Nephron (organoid): ENCODE data around the gene SHISA6.
A peak's percentile ranks its signal among the peaks of the same experiment; 100 is the strongest.
"Not testable (repeated sequence)": the region's sequence is repeated elsewhere in the genome, so short reads cannot be mapped to it uniquely, and the experiment has no call there.

Experiments used
- H3K27ac Mint-ChIP-seq, 3 experiments: 2 replicates each; pipeline ENCODE4 v1.8.0; 2020; ENCODE audit warnings: mixed read lengths in 3 of 3, mild to moderate bottlenecking in 2 of 3, moderate library complexity in 1 of 3
- H3K27me3 Mint-ChIP-seq: 2 replicates; pipeline ENCODE4 v1.8.0; 2021; ENCODE audit warnings: low read depth, mild to moderate bottlenecking, moderate library complexity, mixed read lengths
- H3K36me3 Mint-ChIP-seq: 2 replicates; pipeline ENCODE4 v1.8.0; 2020; ENCODE audit warnings: low read depth, mixed read lengths
- H3K4me1 Mint-ChIP-seq: 2 replicates; pipeline ENCODE4 v1.8.0; 2020; ENCODE audit warnings: mixed read lengths
- H3K4me3 Mint-ChIP-seq, 3 experiments: 2 replicates each; pipeline ENCODE4 v1.8.0; 2020; ENCODE audit warnings: mild to moderate bottlenecking in 3 of 3, mixed read lengths in 3 of 3, moderate library complexity in 2 of 3
- H3K9me3 Mint-ChIP-seq: 2 replicates; pipeline ENCODE4 v1.8.0; 2020; ENCODE audit warnings: mixed read lengths
- TF ChIP-seq, protein P1 (sequence below), 3 experiments: fragments of 200-600 bp; sonication (generic); IDR thresholded peaks; one replicate each; pipeline ENCODE4 v1.5.0; 2021; ENCODE audit warnings: antibody characterized with exemption in 3 of 3; ENCODE audit not compliant: unreplicated experiment in 3 of 3

SHISA6 gene

DNA sequence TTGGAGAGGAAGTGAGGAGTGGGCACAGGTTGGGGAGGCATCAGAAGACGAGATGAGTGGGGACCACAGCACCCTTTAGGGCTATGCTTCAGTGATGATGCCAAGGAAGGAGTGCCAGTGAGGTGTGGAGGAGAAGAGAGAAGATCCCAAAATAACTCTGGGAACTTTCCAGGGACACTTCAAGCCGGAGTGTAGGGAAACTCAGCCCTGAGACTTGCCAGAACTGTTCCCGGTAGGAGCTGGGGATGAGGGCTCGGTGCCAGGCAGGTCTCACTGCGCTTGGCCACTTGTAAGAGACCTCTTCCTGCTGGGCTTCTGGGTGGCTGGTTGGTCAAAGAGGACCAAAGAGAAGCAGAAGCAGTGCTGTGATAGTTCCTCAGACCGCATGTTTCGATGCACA, 63.6 kb downstream of the SHISA6 start:
- Mint-ChIP-seq H3K36me3 (no peaks in the 10 kb centered on the region), H3K9me3 (no peaks in the 10 kb centered on the region), H3K4me3 (no peak overlapping the region), H3K4me1 (peaks cover 7% of the 10 kb centered on the region), H3K27ac (no peak overlapping the region), H3K27me3 (no peaks in the 10 kb centered on the region)
- TF ChIP-seq, protein P1, sequence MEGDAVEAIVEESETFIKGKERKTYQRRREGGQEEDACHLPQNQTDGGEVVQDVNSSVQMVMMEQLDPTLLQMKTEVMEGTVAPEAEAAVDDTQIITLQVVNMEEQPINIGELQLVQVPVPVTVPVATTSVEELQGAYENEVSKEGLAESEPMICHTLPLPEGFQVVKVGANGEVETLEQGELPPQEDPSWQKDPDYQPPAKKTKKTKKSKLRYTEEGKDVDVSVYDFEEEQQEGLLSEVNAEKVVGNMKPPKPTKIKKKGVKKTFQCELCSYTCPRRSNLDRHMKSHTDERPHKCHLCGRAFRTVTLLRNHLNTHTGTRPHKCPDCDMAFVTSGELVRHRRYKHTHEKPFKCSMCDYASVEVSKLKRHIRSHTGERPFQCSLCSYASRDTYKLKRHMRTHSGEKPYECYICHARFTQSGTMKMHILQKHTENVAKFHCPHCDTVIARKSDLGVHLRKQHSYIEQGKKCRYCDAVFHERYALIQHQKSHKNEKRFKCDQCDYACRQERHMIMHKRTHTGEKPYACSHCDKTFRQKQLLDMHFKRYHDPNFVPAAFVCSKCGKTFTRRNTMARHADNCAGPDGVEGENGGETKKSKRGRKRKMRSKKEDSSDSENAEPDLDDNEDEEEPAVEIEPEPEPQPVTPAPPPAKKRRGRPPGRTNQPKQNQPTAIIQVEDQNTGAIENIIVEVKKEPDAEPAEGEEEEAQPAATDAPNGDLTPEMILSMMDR (IDR thresholded peaks at IDR 0.05; ENCODE audit: unreplicated experiment in 3 of 3): no peak

DNA sequence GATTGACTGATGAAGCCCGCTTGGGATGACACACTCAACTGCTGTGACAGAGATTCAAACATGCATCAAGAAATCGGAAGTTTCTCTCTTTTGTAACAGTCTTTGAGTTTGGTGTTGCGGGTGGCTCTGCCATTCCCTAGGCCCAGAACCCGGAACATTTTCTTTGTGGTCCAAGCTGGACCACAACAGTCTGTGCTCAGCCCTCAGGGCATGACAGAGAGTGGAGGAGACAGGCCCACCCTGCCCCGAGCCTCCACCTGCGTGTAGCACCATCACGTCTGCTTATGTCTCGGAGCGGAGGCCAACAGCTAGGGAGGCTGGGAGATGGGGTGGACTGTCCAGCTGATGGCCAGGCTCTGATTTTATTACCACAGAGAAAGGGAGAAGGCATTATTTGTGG, 64.5 kb downstream of the SHISA6 start:
- Mint-ChIP-seq H3K27me3 (no peaks in the 10 kb centered on the region), H3K4me1 (peaks cover 7% of the 10 kb centered on the region), H3K9me3 (no peaks in the 10 kb centered on the region), H3K36me3 (no peaks in the 10 kb centered on the region), H3K27ac (no peak overlapping the region), H3K4me3 (no peak overlapping the region)
- TF ChIP-seq, protein P1 (IDR thresholded peaks at IDR 0.05; ENCODE audit: unreplicated experiment in 3 of 3): no peak

DNA sequence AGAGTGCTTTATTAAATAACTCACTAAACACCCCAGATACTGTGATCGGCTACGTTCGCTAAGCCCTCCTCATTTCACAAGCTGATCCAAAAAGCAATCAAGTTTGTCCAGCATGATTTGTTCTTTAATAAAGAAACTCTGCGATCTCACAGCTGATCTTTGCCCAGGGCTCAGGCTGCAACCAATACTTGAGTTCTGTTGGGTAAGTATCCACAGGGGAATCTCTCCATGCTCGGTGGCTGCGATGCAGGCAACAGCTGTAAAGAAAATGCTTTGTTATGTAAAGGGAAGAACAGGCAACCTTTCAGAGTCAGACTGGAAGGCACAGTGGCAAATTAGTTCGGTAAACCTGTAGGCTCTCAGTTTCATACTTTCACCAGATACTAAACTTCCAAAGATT, 67.5 kb downstream of the SHISA6 start:
- H3K4me1 Mint-ChIP-seq: peaks cover 7% of the 10 kb centered on the region

DNA sequence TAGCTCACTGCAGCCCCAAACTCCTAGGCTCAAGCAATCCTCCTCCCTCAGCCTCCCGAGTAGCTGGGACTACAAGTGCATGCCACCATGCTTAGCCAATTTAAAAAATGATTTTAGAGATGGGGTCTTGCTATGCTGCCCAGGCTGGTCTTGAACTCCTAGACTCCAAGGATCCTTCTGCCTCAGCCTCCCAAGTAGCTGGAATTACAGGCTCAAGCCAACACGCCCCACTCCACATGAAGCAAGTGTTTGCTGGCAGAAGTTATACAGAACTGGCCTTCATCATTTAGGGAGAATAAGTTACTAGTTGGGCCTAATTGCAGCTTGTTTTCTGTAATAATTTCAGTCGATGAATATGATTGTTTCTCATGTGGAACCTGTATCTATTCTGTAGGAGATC, 68.0 kb downstream of the SHISA6 start:
- Mint-ChIP-seq H3K27ac (no peak overlapping the region), H3K36me3 (no peaks in the 10 kb centered on the region), H3K4me1 (peaks cover 7% of the 10 kb centered on the region), H3K27me3 (no peaks in the 10 kb centered on the region), H3K9me3 (no peaks in the 10 kb centered on the region), H3K4me3 (no peak overlapping the region)
- TF ChIP-seq, protein P1 (IDR thresholded peaks at IDR 0.05; ENCODE audit: unreplicated experiment in 3 of 3): no peak

More for the DNA sequence above, 67.5 kb downstream of the SHISA6 start:
- H3K4me3 Mint-ChIP-seq: no peak overlapping the region
- no peaks in the 10 kb centered on the region for H3K9me3 Mint-ChIP-seq
- H3K27ac Mint-ChIP-seq: peak overlapping the region in 1 of 3 experiments; percentile 4
- TF ChIP-seq, protein P1 (IDR thresholded peaks at IDR 0.05; ENCODE audit: unreplicated experiment in 3 of 3): no peak
- no peaks in the 10 kb centered on the region for H3K36me3 Mint-ChIP-seq
- H3K27me3 Mint-ChIP-seq: no peaks in the 10 kb centered on the region

DNA sequence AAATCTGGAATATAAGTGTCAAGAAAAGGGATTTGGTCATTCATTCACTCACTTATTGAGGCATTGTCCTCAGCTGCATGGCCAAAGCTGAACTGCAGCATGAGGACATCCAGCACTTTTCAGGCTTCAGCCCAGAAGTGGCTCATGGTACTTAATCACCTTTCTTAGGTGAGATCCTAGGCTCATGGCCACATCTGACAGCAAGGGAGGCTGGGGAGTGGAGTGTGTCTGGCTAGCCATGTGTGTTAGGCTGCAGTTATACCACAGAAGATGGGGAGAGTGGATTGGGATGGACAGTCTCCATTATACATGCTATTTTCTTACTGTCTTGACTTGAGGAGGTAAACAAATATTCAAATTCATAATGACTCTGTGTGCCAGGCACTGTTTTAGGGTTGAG, 68.8 kb downstream of the SHISA6 start:
- no peaks in the 10 kb centered on the region for H3K27me3 Mint-ChIP-seq
- no peaks in the 10 kb centered on the region for H3K9me3 Mint-ChIP-seq
- peaks cover 7% of the 10 kb centered on the region for H3K4me1 Mint-ChIP-seq
- TF ChIP-seq, protein P1 (IDR thresholded peaks at IDR 0.05; ENCODE audit: unreplicated experiment in 3 of 3): no peak
- no peak overlapping the region for H3K4me3 Mint-ChIP-seq
- H3K36me3 Mint-ChIP-seq: no peaks in the 10 kb centered on the region
- H3K27ac Mint-ChIP-seq: no peak overlapping the region

DNA sequence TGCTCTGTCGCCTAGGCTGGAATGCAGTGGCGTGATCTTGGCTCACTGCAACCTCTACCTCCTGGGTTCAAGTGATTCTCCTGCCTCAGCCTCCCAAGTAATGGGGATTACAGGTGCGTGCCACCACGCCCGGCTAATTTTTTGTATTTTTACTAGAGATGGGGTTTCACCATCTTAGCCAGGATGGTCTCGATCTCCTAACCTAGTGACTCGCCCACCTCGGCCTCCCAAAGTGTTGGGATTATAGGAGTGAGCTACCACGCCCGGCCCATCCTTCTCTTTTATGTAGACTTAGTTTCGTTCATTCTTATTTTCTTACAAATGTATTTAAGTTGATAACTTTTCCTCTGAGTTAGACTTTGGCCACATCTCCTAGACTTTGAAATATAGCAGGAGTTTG, 75.4 kb downstream of the SHISA6 start:
- not testable (repeated sequence) for H3K9me3 Mint-ChIP-seq, H3K4me1 Mint-ChIP-seq, H3K27ac Mint-ChIP-seq, H3K4me3 Mint-ChIP-seq, H3K27me3 Mint-ChIP-seq, H3K36me3 Mint-ChIP-seq
